Measurements from ENCODE around the gene ANKS6.

GRCh38 chr9:98688710-98689495, 107.5 kb downstream of the ANKS6 start:
- no peak for TF ChIP-seq CTCF (IDR thresholded peaks at IDR 0.05)
- TF ChIP-seq EP300 (IDR thresholded peaks at IDR 0.05) = no peak
- no peak for TF ChIP-seq POLR2A (IDR thresholded peaks at IDR 0.05)
- no peak for TF ChIP-seq POLR2AphosphoS5 (IDR thresholded peaks at IDR 0.05)

Data from upper lobe of left lung (tissue), 4 donors.